ENCODE data around the gene CNNM1.

CNNM1 gene

GRCh38 chr10:99366666-99367065 lies 37.5 kb downstream of the CNNM1 start:
- Histone ChIP-seq H3K9me3 (ENCODE audit: severe bottlenecking) (no peaks in the 10 kb centered on the region), H3K27ac (no peak overlapping the region), H3K27me3 (ENCODE audit: insufficient read depth, low read depth, severe bottlenecking) (no peaks in the 10 kb centered on the region), H3K4me3 (ENCODE audit: low read depth, low read length) (no peak overlapping the region), H3K36me3 (no peaks in the 10 kb centered on the region)
- no peak for TF ChIP-seq CTCF (IDR thresholded peaks at IDR 0.05; ENCODE audit: low read depth, low read length)
- DNase-seq: no peak

- Histone ChIP-seq H3K36me3 (no peaks in the 10 kb centered on the region), H3K27me3 (ENCODE audit: insufficient read depth, low read depth, severe bottlenecking) (no peaks in the 10 kb centered on the region), H3K27ac (no peak overlapping the region), H3K9me3 (ENCODE audit: severe bottlenecking) (no peaks in the 10 kb centered on the region), H3K4me3 (ENCODE audit: low read depth, low read length) (no peak overlapping the region)
- no peak for DNase-seq
- TF ChIP-seq CTCF (IDR thresholded peaks at IDR 0.05; ENCODE audit: low read depth, low read length): no peak
Observed at GRCh38 chr10:99368646-99369045, 39.5 kb downstream of the CNNM1 start.

- Histone ChIP-seq H3K9me3 (ENCODE audit: severe bottlenecking) (no peaks in the 10 kb centered on the region), H3K27me3 (ENCODE audit: insufficient read depth, low read depth, severe bottlenecking) (no peaks in the 10 kb centered on the region), H3K36me3 (no peaks in the 10 kb centered on the region), H3K4me3 (ENCODE audit: low read depth, low read length) (no peak overlapping the region), H3K27ac (no peak overlapping the region)
- TF ChIP-seq CTCF (IDR thresholded peaks at IDR 0.05; ENCODE audit: low read depth, low read length): no peak
- DNase-seq: no peak
Observed at GRCh38 chr10:99369126-99369525, 40.0 kb downstream of the CNNM1 start.

- DNase-seq: no peak
- no peaks in the 10 kb centered on the region for H3K9me3 ChIP-seq (ENCODE audit: severe bottlenecking)
- TF ChIP-seq CTCF (IDR thresholded peaks at IDR 0.05; ENCODE audit: low read depth, low read length): no peak
- no peaks in the 10 kb centered on the region for H3K36me3 ChIP-seq
- H3K27ac ChIP-seq: no peak overlapping the region
- no peak overlapping the region for H3K4me3 ChIP-seq (ENCODE audit: low read depth, low read length)
- no peaks in the 10 kb centered on the region for H3K27me3 ChIP-seq (ENCODE audit: insufficient read depth, low read depth, severe bottlenecking)
Observed at GRCh38 chr10:99369551-99369950, 40.4 kb downstream of the CNNM1 start.

- H3K27me3 ChIP-seq (ENCODE audit: insufficient read depth, low read depth, severe bottlenecking): no peaks in the 10 kb centered on the region
- peak; percentile 19 for DNase-seq
- H3K4me3 ChIP-seq (ENCODE audit: low read depth, low read length): no peak overlapping the region
- H3K36me3 ChIP-seq: no peaks in the 10 kb centered on the region
- no peak overlapping the region for H3K27ac ChIP-seq
- peak; percentile 56 for TF ChIP-seq CTCF (IDR thresholded peaks at IDR 0.05; ENCODE audit: low read depth, low read length)
- no peaks in the 10 kb centered on the region for H3K9me3 ChIP-seq (ENCODE audit: severe bottlenecking)
Observed at GRCh38 chr10:99370993-99371392, 41.8 kb downstream of the CNNM1 start.

GRCh38 chr10:99372546-99373271 lies 43.6 kb downstream of the CNNM1 start:
- TF ChIP-seq CTCF (IDR thresholded peaks at IDR 0.05; ENCODE audit: low read depth, low read length): no peak
- Histone ChIP-seq H3K27me3 (ENCODE audit: insufficient read depth, low read depth, severe bottlenecking) (no peaks in the 10 kb centered on the region), H3K27ac (no peak overlapping the region), H3K4me3 (ENCODE audit: low read depth, low read length) (no peak overlapping the region), H3K36me3 (no peaks in the 10 kb centered on the region), H3K9me3 (ENCODE audit: severe bottlenecking) (no peaks in the 10 kb centered on the region)
- no peak for DNase-seq
